HUES64 (cell line): ENCODE measurements around the gene TMEM151B.
A peak's percentile ranks its signal among the peaks of the same experiment; 100 is the strongest.

ENCODE experiments used
- H3K27ac ChIP-seq: 2 replicates; pipeline ENCODE4 v1.7.0; 2013; ENCODE audit warnings: low read depth, low read length, inconsistent platforms
- H3K27me3 ChIP-seq: 2 replicates; pipeline ENCODE4 v1.6.1; 2013; ENCODE audit warnings: mild to moderate bottlenecking, low read length; ENCODE audit not compliant: insufficient read depth
- H3K36me3 ChIP-seq: 2 replicates; pipeline ENCODE4 v1.6.1; 2013; ENCODE audit warnings: mild to moderate bottlenecking, low read length; ENCODE audit not compliant: insufficient read depth
- H3K4me1 ChIP-seq: 2 replicates; pipeline ENCODE4 v1.6.1; 2013; ENCODE audit warnings: mild to moderate bottlenecking, low read length, moderate library complexity; ENCODE audit not compliant: insufficient read depth
- H3K4me3 ChIP-seq: 2 replicates; pipeline ENCODE4 v1.5.1; 2013; ENCODE audit warnings: mild to moderate bottlenecking, low read length, moderate library complexity
- H3K9ac ChIP-seq: 2 replicates; pipeline ENCODE4 v1.6.1; 2013; ENCODE audit warnings: mild to moderate bottlenecking, low read depth, low read length
- H3K9me3 ChIP-seq: 2 replicates; pipeline ENCODE4 v1.6.1; 2013; ENCODE audit warnings: low read depth, low read length; ENCODE audit not compliant: insufficient read depth
- WGBS: fragments of 150-250, 120-280 bp; methylation state at CpG from one replicate; pipeline ENCODE4 v1.1.7; 2013; ENCODE audit warnings: missing lambda C conversion rate; 5-methylcytosine and 5-hydroxymethylcytosine counted together

Gene TMEM151B

DNA sequence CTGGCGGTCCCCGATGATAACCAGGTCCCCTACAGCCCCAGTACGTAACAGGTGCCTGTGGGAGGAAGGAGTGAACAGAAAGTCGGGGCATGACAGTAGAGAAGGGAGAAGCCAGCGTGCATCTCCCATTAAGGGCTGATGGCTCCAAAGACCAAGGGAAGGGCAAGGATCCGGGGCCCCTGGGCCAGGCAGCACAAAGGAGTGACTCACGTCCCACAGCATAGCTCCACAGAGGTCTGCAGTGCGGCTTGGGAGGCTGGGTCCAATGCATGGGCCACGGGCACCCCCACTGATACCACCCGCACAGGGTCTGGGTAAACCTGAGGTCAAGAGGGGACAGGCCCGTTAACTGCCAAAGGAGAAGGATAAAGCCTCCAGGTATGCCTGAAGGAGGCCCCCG, 32.6 kb downstream of the TMEM151B start:
- 88% methylated on average over 12 of the region's 12 CpGs for WGBS
- no peaks in the 10 kb centered on the region for H3K9me3 ChIP-seq
- H3K27me3 ChIP-seq = peaks cover 3% of the 10 kb centered on the region
- H3K27ac ChIP-seq = no peak overlapping the region
- H3K9ac ChIP-seq = no peak overlapping the region
- no peaks in the 10 kb centered on the region for H3K4me1 ChIP-seq
- H3K36me3 ChIP-seq = peaks cover 76% of the 10 kb centered on the region
- no peak overlapping the region for H3K4me3 ChIP-seq

DNA sequence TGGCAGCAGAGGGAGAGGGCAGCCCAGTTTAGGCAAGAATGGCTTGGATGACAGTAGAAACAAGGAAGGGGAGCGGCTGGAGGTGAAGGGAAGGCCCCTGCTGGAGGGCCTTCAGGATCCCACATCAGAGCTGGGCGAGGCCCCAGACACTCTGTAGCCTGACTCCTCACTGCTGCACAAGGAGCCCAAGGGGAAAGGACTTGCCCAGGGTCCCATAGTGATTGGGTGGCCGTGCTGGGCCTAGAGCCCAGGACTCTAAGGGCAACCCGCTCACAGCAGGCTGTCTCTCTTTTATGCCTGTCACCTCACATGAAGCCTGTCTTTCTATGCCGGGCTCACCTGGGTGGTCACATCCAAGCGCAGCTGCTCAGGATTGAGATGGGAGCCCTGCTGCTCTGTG, 33.6 kb downstream of the TMEM151B start:
- Histone ChIP-seq H3K9me3 (no peaks in the 10 kb centered on the region), H3K27ac (no peak overlapping the region), H3K4me1 (no peaks in the 10 kb centered on the region), H3K27me3 (no peaks in the 10 kb centered on the region), H3K9ac (no peak overlapping the region), H3K4me3 (no peak overlapping the region), H3K36me3 (peaks cover 82% of the 10 kb centered on the region)
- WGBS = 97% methylated on average over 6 of the region's 6 CpGs

DNA sequence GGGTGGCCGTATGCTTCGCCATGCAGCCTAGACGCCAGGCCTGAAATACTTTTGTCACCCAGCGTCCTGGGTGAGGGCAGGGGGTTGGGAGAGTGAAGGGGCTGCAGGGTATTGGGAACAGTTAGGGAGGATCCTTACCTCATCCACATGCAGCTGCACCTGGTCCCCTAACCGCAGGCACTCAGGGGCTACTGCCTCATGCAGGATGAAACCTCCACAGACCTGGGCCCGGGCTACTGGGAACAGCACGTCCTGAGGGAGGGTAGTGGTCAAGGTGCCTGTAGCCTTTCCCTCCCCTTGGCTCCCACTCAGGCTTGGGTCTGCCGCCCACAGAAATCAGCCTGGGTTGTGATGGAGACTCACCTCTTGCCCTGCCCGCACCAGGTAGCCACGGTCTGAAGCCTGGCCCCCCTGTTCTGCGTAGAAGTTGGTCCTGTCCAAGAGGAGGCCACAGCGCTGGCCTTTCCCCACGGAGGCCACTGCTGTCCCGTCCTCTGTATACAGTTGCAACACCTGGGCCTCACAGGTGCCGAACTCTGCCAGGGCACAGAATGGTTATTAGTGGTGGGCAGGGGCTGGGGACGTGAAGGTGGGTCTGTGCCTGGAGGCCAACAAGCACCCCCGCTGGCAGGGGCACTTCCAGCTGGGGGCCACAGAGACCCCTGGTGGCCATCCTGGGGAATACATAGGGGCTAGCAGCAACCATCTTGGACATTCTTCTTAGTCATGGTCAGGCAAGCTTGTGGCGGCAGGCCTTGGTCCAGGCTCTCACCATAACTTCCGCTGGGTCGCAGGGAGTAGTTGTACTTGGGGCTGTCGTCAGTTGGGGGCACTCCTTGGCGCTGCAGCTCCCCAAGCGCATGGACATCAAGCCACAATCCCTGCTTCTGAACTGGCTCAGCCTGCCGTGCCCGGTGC, 34.3 kb downstream of the TMEM151B start:
- Histone ChIP-seq H3K9me3 (no peaks in the 10 kb centered on the region), H3K9ac (0 out of 2 replicates have a peak overlapping the region, but pooled peaks have one; percentile 1), H3K36me3 (peaks cover 89% of the 10 kb centered on the region), H3K4me3 (no peak overlapping the region), H3K4me1 (no peaks in the 10 kb centered on the region), H3K27me3 (no peaks in the 10 kb centered on the region), H3K27ac (peak overlapping the region; percentile 45)
- 87% methylated on average over 25 of the region's 25 CpGs for WGBS

DNA sequence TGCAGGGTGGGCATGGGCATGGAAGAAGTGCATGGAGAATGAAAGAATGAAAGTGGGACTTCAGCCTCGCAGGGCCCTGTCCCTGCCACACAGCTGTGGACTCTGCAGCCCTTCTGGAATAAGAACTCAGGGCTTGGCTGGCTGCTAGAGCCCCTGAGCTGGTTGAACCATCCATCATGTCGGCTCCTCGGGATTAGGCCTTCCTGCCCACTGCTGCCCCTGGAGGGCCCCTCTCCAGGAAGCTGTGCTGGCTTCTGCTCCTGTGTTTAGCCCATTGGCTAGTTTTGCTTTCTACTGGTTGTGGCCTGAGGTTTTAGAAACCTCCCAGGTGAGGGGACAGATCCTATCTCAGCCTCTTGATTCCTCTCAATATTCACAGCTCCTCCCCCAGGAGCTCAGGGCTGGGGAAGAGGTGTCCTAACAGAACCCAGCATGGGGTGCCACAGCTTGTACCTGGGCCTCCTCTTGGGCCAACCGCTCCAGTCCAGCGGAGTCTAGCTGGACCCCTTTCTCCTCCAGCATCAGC, 35.0 kb downstream of the TMEM151B start:
- H3K4me1 ChIP-seq = no peaks in the 10 kb centered on the region
- WGBS = 95% methylated on average over 5 of the region's 5 CpGs
- peaks cover 94% of the 10 kb centered on the region for H3K36me3 ChIP-seq
- 0 out of 2 replicates have a peak overlapping the region, but pooled peaks have one; percentile 1 for H3K9ac ChIP-seq
- peak overlapping the region; percentile 45 for H3K27ac ChIP-seq
- no peaks in the 10 kb centered on the region for H3K9me3 ChIP-seq
- H3K27me3 ChIP-seq = no peaks in the 10 kb centered on the region
- no peak overlapping the region for H3K4me3 ChIP-seq

DNA sequence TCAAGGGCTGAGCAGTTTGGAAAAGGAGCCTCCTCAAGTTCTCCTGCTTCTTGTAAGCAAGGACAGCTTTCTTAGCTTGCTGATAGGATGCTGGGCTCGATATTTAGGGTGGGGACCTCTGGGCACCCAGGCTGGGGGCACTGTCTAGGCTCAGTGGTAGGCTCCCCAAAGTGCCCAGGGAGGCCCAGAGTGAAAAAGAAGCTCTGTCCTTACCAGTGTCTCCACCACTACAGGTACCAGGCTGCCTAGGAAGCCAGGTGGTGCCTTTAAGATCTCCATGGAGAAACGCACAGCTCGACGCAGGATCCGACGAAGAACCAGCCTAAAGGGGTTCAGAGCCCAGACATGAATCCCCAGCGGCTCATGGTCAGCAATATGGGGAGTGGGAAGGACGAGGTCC, 36.5 kb downstream of the TMEM151B start:
- no peaks in the 10 kb centered on the region for H3K9me3 ChIP-seq
- WGBS = 95% methylated on average over 8 of the region's 8 CpGs
- no peak overlapping the region for H3K4me3 ChIP-seq
- no peaks in the 10 kb centered on the region for H3K4me1 ChIP-seq
- no peak overlapping the region for H3K27ac ChIP-seq
- no peak overlapping the region for H3K9ac ChIP-seq
- no peaks in the 10 kb centered on the region for H3K27me3 ChIP-seq
- peaks cover 95% of the 10 kb centered on the region for H3K36me3 ChIP-seq

DNA sequence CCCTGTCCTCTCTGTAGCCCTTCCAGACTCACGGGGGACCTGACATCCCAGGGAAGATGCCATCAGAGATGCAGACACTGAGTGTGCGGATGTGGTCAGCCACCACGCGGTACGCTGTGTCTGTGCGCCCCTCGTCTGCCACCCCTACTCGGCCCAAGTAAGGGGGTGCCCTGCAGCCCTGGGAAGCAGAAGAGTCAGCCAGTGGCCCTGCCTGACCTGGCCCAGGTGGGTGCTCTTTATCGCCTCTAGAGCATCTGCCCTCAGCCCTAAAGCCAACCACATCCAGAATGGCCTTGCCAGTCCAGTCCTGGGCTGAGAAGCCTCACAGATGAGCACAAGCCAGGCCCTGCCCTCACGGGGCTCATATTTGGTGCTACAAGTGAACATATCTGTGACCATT, 37.0 kb downstream of the TMEM151B start:
- Histone ChIP-seq H3K9me3 (no peaks in the 10 kb centered on the region), H3K27me3 (no peaks in the 10 kb centered on the region), H3K4me1 (no peaks in the 10 kb centered on the region), H3K9ac (no peak overlapping the region), H3K4me3 (no peak overlapping the region), H3K27ac (no peak overlapping the region), H3K36me3 (peaks cover 92% of the 10 kb centered on the region)
- 94% methylated on average over 10 of the region's 10 CpGs for WGBS

DNA sequence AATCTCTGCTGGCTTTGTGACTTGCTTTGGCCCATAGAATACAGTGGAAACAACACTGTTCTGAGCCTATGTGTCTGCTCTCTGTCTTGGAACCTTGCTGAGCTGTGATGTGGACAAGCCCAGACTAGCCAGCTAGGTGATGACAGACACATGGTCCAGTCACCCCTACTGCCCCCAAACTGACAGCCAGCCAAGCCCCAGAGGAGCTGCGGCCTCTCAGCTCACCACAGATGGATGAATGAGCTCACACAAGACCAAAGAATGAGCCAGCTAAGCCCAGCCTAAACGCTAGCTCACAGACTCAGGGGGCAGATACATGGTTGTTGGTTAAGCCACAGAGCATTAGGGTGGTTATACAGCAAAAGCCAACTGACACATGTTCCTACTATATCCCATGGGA, 38.8 kb downstream of the TMEM151B start:
- WGBS = 98% methylated on average over 2 of the region's 2 CpGs
- Histone ChIP-seq H3K4me1 (no peaks in the 10 kb centered on the region), H3K9ac (no peak overlapping the region), H3K36me3 (peaks cover 74% of the 10 kb centered on the region), H3K27me3 (no peaks in the 10 kb centered on the region), H3K9me3 (no peaks in the 10 kb centered on the region), H3K4me3 (no peak overlapping the region), H3K27ac (no peak overlapping the region)

DNA sequence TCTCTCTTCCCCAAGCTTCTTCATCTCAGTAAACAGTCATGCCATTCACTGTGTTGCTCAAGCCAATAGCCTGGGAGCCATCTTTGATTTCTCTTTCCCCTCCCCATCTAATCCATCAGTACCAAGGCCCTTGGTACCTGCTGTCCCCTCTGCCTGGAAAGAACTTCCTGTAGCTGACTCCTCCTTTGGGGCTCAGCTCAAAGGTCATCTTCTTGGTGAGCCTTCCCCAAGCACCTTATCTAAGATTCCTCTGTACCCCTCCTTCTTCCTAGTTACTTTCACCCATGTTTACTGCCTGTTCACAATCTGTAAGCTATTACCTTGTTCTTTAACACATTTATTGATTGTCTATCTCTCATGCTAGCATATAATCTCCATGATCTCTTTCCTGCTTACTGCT, 39.4 kb downstream of the TMEM151B start:
- Histone ChIP-seq H3K9ac (no peak overlapping the region), H3K27me3 (no peaks in the 10 kb centered on the region), H3K9me3 (no peaks in the 10 kb centered on the region), H3K4me1 (no peaks in the 10 kb centered on the region), H3K36me3 (peaks cover 68% of the 10 kb centered on the region), H3K27ac (no peak overlapping the region), H3K4me3 (no peak overlapping the region)

DNA sequence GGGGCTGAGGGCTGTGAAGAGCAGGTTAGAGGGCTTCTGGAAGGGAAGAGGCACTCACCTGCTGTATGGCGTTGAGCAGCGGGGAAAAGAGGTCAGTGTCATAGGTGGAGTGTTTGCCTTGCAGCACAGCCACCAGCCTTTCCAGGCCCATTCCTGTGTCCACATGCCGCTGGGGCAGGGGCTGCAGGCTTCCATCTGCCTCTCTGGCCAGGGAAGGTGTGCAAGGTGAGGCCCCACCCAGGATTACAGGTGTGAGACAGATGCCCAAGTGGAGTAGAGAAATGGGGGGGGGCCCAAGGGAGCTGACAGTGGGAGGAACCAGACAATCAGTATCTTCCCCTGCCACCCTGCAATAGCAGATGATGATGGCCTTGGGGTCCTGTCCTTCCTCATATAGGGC, 40.0 kb downstream of the TMEM151B start:
- no peaks in the 10 kb centered on the region for H3K27me3 ChIP-seq
- no peaks in the 10 kb centered on the region for H3K4me1 ChIP-seq
- 92% methylated on average over 3 of the region's 3 CpGs for WGBS
- H3K9ac ChIP-seq = no peak overlapping the region
- H3K9me3 ChIP-seq = no peaks in the 10 kb centered on the region
- no peak overlapping the region for H3K4me3 ChIP-seq
- H3K36me3 ChIP-seq = peaks cover 64% of the 10 kb centered on the region
- no peak overlapping the region for H3K27ac ChIP-seq

DNA sequence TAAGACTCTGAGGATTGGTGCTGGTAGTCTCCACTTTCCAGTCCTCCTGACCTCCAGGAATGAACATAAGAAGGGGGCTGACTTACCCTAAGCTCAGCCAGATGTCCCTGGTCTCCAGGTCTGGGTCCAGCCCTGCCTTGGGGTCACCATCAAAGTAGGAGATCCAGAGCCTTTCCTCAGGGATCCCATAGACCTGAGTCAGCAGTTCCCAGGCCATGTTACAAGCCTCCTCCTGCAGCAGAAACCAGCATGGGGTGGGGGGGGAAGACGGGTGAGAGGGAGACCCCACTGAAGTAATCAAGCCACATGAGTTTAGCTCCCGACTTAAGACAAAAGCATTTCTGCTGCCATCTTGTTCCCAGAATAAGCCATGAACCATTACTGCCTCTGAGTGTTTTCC, 41.1 kb downstream of the TMEM151B start:
- no peak overlapping the region for H3K27ac ChIP-seq
- no peaks in the 10 kb centered on the region for H3K9me3 ChIP-seq
- H3K4me3 ChIP-seq = no peak overlapping the region
- no peaks in the 10 kb centered on the region for H3K27me3 ChIP-seq
- WGBS = 90% methylated on average over 2 of the region's 2 CpGs
- peaks cover 53% of the 10 kb centered on the region for H3K36me3 ChIP-seq
- no peaks in the 10 kb centered on the region for H3K4me1 ChIP-seq
- H3K9ac ChIP-seq = no peak overlapping the region

DNA sequence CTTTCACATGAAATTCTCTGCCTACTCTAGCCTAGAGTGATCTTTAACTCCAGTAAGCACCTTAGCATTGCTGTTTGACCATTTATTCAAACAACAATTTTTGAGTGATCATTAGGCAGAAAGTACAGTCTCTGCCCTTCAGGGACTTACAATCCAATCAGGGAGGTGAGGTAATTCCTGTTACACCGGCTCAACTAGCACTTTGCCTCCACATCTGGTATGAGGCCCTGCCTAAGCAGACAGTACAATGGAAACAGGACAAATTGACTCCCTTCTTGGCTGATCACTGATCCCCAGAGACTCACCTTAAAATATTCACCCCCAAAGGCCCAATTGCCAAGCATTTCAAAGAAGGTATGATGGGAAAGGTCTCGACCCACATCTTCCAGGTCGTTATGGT, 41.5 kb downstream of the TMEM151B start:
- Histone ChIP-seq H3K4me3 (peak overlapping the region; percentile 83; the same call in 1 of the 2 replicates), H3K9ac (peak overlapping the region; percentile 94; the same call in 1 of the 2 replicates)

More for the DNA sequence above, 41.5 kb downstream of the TMEM151B start:
- Histone ChIP-seq H3K27me3 (no peaks in the 10 kb centered on the region), H3K27ac (no peak overlapping the region), H3K9me3 (no peaks in the 10 kb centered on the region), H3K4me1 (no peaks in the 10 kb centered on the region), H3K36me3 (peaks cover 49% of the 10 kb centered on the region)
- WGBS = 90% methylated on average over 3 of the region's 3 CpGs
